IMR-90 (cell line): Measurements from ENCODE around the gene TMEM120A. TPM values are rescaled to one million over a fixed set of nuclear protein-coding genes. Genes with fewer than 3 reads are reported as not detected.
A peak's percentile ranks its signal among the peaks of the same experiment; 100 is the strongest.

Source experiments
- ATAC-seq: fragments of 200-7000 bp; cut with Tn5 transposase; 2 replicates; pipeline ENCODE4 v1.9.1; 2020; ENCODE audit warnings: low read depth, mild to moderate bottlenecking, moderate library complexity
- Bru-seq: library from RNA; stranded (reverse); fragments of 400-500 nt; gene quantifications from one replicate; lab custom pipeline; 2021; lab: Mats Ljungman, UMichigan
- BruChase-seq, 2 experiments: library from RNA; stranded (reverse); fragments of 400-500 nt; gene quantifications; one replicate each; lab custom pipeline; 2021; lab: Mats Ljungman, UMichigan
- BruUV-seq: library from RNA; stranded (reverse); fragments of 400-500 nt; replicated peaks from 2 replicates; lab custom pipeline; 2021; lab: Mats Ljungman, UMichigan
- CTCF ChIA-PET: fragments of 300-600 bp; formaldehyde crosslinking; extraction: SDS; loops from one replicate; lab custom pipeline; 2021; ENCODE audit warnings: antibody characterized with exemption; lab: Yijun Ruan, JAX
- POLR2A ChIA-PET: fragments of 300-600 bp; sonication (Branson Sonifier 250); formaldehyde crosslinking; loops from one replicate; lab custom pipeline; 2022; ENCODE audit warnings: antibody characterized with exemption; ENCODE audit not compliant: unreplicated experiment; lab: Charles Lee
- DNase-seq: peaks from one replicate; pipeline ENCODE4 v3.0.0; 2013
- H2AFZ ChIP-seq: replicated peaks from 2 replicates; pipeline ENCODE3; 2013; ENCODE audit warnings: low read length, mild to moderate bottlenecking; ENCODE audit not compliant: poor library complexity
- H2AK5ac ChIP-seq: 2 replicates; pipeline ENCODE4 v1.6.1; 2013; ENCODE audit warnings: low read depth, low read length, inconsistent platforms
- H2AK9ac ChIP-seq: replicated peaks from 2 replicates; pipeline ENCODE3; 2013; ENCODE audit warnings: mild to moderate bottlenecking, low read depth, low read length, moderate library complexity; ENCODE audit not compliant: poor library complexity
- H2BK120ac ChIP-seq: 2 replicates; pipeline ENCODE4 v1.6.1; 2013; ENCODE audit warnings: low read depth, low read length, inconsistent platforms
- H2BK15ac ChIP-seq: 3 replicates; pipeline ENCODE4 v1.6.1; 2013; ENCODE audit warnings: low read depth, low read length, inconsistent platforms
- H2BK20ac ChIP-seq: 2 replicates; pipeline ENCODE4 v1.6.1; 2013; ENCODE audit warnings: low read depth, mild to moderate bottlenecking, inconsistent platforms, low read length, moderate library complexity
- H2BK5ac ChIP-seq: 2 replicates; pipeline ENCODE4 v1.6.1; 2013; ENCODE audit warnings: mild to moderate bottlenecking, low read depth, low read length, inconsistent platforms; ENCODE audit not compliant: poor library complexity, severe bottlenecking
- H3K14ac ChIP-seq: replicated peaks from 2 replicates; pipeline ENCODE4 v1.6.1; 2013; ENCODE audit warnings: low read depth, low read length, inconsistent platforms
- H3K18ac ChIP-seq: 2 replicates; pipeline ENCODE4 v1.6.1; 2013; ENCODE audit warnings: low read depth, low read length, control low read depth
- H3K23ac ChIP-seq: 2 replicates; pipeline ENCODE4 v1.6.1; 2013; ENCODE audit warnings: low read depth, low read length, inconsistent platforms
- H3K27ac ChIP-seq: 2 replicates; pipeline ENCODE4 v1.5.1; 2013; ENCODE audit warnings: mild to moderate bottlenecking, control low read depth, low read length; ENCODE audit not compliant: insufficient read depth
- H3K27me3 ChIP-seq: 2 replicates; pipeline ENCODE4 v1.6.1; 2013; ENCODE audit warnings: low read length; ENCODE audit not compliant: control insufficient read depth, insufficient read depth
- H3K36me3 ChIP-seq: 2 replicates; pipeline ENCODE4 v1.6.1; 2013; ENCODE audit warnings: low read length, mixed read lengths; ENCODE audit not compliant: control insufficient read depth, insufficient read depth
- H3K4ac ChIP-seq: 2 replicates; pipeline ENCODE4 v1.6.1; 2013; ENCODE audit warnings: low read depth, low read length, inconsistent platforms
- H3K4me1 ChIP-seq: 2 replicates; pipeline ENCODE4 v1.6.1; 2013; ENCODE audit warnings: low read length, mixed read lengths; ENCODE audit not compliant: control insufficient read depth, insufficient read depth
- H3K4me2 ChIP-seq: 2 replicates; pipeline ENCODE4 v1.6.1; 2013; ENCODE audit warnings: low read depth, mild to moderate bottlenecking, control low read depth, low read length, moderate library complexity
- H3K4me3 ChIP-seq: 2 replicates; pipeline ENCODE4 v1.5.1; 2013; ENCODE audit warnings: low read depth, mild to moderate bottlenecking, control low read depth, low read length, moderate library complexity; ENCODE audit not compliant: insufficient read depth
- H3K56ac ChIP-seq: 2 replicates; pipeline ENCODE4 v1.6.1; 2013; ENCODE audit warnings: low read length, inconsistent platforms; ENCODE audit not compliant: insufficient read depth; ENCODE audit errors: extremely low read depth
- H3K79me1 ChIP-seq, 2 experiments: 2 replicates each; pipeline ENCODE4 v1.6.1; 2013; ENCODE audit warnings: low read length in 2 of 2, inconsistent platforms in 1 of 2, low read depth in 1 of 2
- H3K9ac ChIP-seq: 2 replicates; pipeline ENCODE4 v1.6.1; 2013; ENCODE audit warnings: low read depth, low read length, control low read depth
- H3K9me1 ChIP-seq: 2 replicates; pipeline ENCODE4 v1.6.1; 2013; ENCODE audit warnings: low read length, inconsistent platforms; ENCODE audit not compliant: insufficient read depth
- H3K9me3 ChIP-seq: 2 replicates; pipeline ENCODE4 v1.6.1; 2013; ENCODE audit warnings: low read length; ENCODE audit not compliant: control insufficient read depth, insufficient read depth
- H4K20me1 ChIP-seq: 2 replicates; pipeline ENCODE4 v1.6.1; 2013; ENCODE audit warnings: low read length, inconsistent platforms; ENCODE audit not compliant: insufficient read depth
- H4K5ac ChIP-seq: 2 replicates; pipeline ENCODE4 v1.6.1; 2013; ENCODE audit warnings: mild to moderate bottlenecking, low read depth, low read length, control low read depth
- H4K8ac ChIP-seq, 2 experiments: 2 replicates each; pipeline ENCODE4 v1.6.1; 2013; ENCODE audit warnings: low read depth in 2 of 2, low read length in 2 of 2, control low read depth in 1 of 2, inconsistent platforms in 1 of 2
- H4K91ac ChIP-seq: 2 replicates; pipeline ENCODE4 v1.6.1; 2013; ENCODE audit warnings: low read depth, low read length, inconsistent platforms; ENCODE audit not compliant: insufficient read depth
- BHLHE40 ChIP-seq: fragments of 150-350 bp; IDR thresholded peaks from 2 replicates; pipeline ENCODE4 v1.6.1; 2016; ENCODE audit warnings: mild to moderate bottlenecking, low read depth, low read length
- CEBPB ChIP-seq: IDR thresholded peaks from 2 replicates; pipeline ENCODE4 v1.6.1; 2012; ENCODE audit warnings: low read depth, low read length, improper control_type of control experiment
- CHD1 ChIP-seq: IDR thresholded peaks from 2 replicates; pipeline ENCODE4 v1.6.1; 2012; ENCODE audit warnings: low read depth, low read length, improper control_type of control experiment
- FOS ChIP-seq: fragments of 150-350 bp; IDR thresholded peaks from 2 replicates; pipeline ENCODE4 v1.6.1; 2016; ENCODE audit warnings: low read depth, low read length
- MAFK ChIP-seq: IDR thresholded peaks from 2 replicates; pipeline ENCODE4 v1.6.1; 2012; ENCODE audit warnings: low read depth, low read length, improper control_type of control experiment
- MAZ ChIP-seq: IDR thresholded peaks from 2 replicates; pipeline ENCODE4 v1.6.1; 2012; ENCODE audit warnings: low read depth, mild to moderate bottlenecking, low read length, improper control_type of control experiment, moderate library complexity, borderline replicate concordance
- POLR2A ChIP-seq: IDR thresholded peaks from 2 replicates; pipeline ENCODE4 v1.6.1; 2012; ENCODE audit warnings: mild to moderate bottlenecking, low read depth, low read length
- RAD21 ChIP-seq: IDR thresholded peaks from 2 replicates; pipeline ENCODE4 v1.6.1; 2012; ENCODE audit warnings: low read length, improper control_type of control experiment
- RCOR1 ChIP-seq: IDR thresholded peaks from 2 replicates; pipeline ENCODE4 v1.6.1; 2012; ENCODE audit warnings: mild to moderate bottlenecking, low read length, improper control_type of control experiment; ENCODE audit not compliant: insufficient replicate concordance
- SMC3 ChIP-seq: fragments of 150-350 bp; IDR thresholded peaks from 2 replicates; pipeline ENCODE4 v1.6.1; 2016; ENCODE audit warnings: low read depth, mild to moderate bottlenecking, antibody characterized with exemption, low read length, moderate library complexity
- WGBS, 2 experiments: methylation state at CpG; one replicate each; pipeline versions ENCODE4 v1.1.5 to v1.1.7; 2013; ENCODE audit warnings: missing lambda C conversion rate in 2 of 2; ENCODE audit not compliant: insufficient read length in 1 of 2; ENCODE audit errors: extremely low coverage in 2 of 2; 5-methylcytosine and 5-hydroxymethylcytosine counted together
- dilution Hi-C: fragments of 300-500 bp; cut with HindIII; formaldehyde crosslinking; loops from one replicate; pipeline ENCODE4 v1.14.3; 2018; ENCODE audit warnings: low sequenced_read_pairs; ENCODE audit not compliant: unreplicated experiment
- in situ Hi-C: fragments of 300-500 bp; cut with MboI; formaldehyde crosslinking; loops from 3 replicates; pipeline ENCODE4 v1.14.3; 2019; ENCODE audit warnings: low sequenced_read_pairs, inconsistent platforms, mixed read lengths
- intact Hi-C: fragments of 100-400 bp; cut with micrococcal nuclease; formaldehyde crosslinking; loops from 2 replicates; pipeline ENCODE4 v1.10.0; 2022
- long read RNA-seq: library from polyadenylated mRNA; unstranded; transcript quantifications from one replicate; pipeline ENCODE4 v2.0.0, GENCODE V29; 2021; ENCODE audit not compliant: unreplicated experiment
- polyA plus RNA-seq, 3 experiments: library from polyadenylated mRNA; depleted of rRNA; stranded (reverse); fragments of >200 nt; gene quantifications; 2 replicates each; pipeline ENCODE4 v1.2.3, GENCODE V29; 2012; ENCODE audit warnings: low replicate concordance in 1 of 3
- total RNA-seq: library from RNA; depleted of rRNA; stranded (reverse); fragments of >200 nt; gene quantifications from 2 replicates; pipeline ENCODE4 v1.2.3, GENCODE V29; 2012; rRNA removed
- TF ChIP-seq, protein P1 (sequence below): conservative IDR thresholded peaks from 2 replicates; pipeline ENCODE4 v1.5.1; 2012; ENCODE audit warnings: mild to moderate bottlenecking, low read depth, low read length, improper control_type of control experiment
- TF ChIP-seq, protein P2 (sequence below): fragments of 150-350 bp; IDR thresholded peaks from 2 replicates; pipeline ENCODE4 v1.6.1; 2016; ENCODE audit warnings: low read depth, mild to moderate bottlenecking, low read length, moderate library complexity, borderline replicate concordance

Gene TMEM120A
- total RNA-seq (23.1 and 32.1 TPM in 2 replicates), polyA plus RNA-seq (2012; rRNA removed) (33.8 and 39.3 TPM in 2 replicates), Bru-seq, nascent RNA (percentile 58 among the genes with signal in this experiment), BruChase-seq, experiment 1, labeled RNA remaining after a 6-hour chase (percentile 66 among the genes with signal in this experiment), BruChase-seq, experiment 2, labeled RNA remaining after a 2-hour chase (percentile 60 among the genes with signal in this experiment)
- polyA plus RNA-seq (2012; cell fraction: cytosol; rRNA removed) = 13.7 and 39.5 TPM in 2 replicates
- polyA plus RNA-seq (2012; cell fraction: nucleus; rRNA removed; ENCODE audit: low replicate concordance) = 76.5 and 138 TPM in 2 replicates
- long read RNA-seq, transcript TMEM120A-214 (12 exons, 1,456 nt) = major isoform, 18 of 37 reads
- long read RNA-seq, partial matches to known transcripts = 3 of 37 reads
- long read RNA-seq, other reads (novel, unspliced or antisense) = 10 of 37 reads

DNA sequence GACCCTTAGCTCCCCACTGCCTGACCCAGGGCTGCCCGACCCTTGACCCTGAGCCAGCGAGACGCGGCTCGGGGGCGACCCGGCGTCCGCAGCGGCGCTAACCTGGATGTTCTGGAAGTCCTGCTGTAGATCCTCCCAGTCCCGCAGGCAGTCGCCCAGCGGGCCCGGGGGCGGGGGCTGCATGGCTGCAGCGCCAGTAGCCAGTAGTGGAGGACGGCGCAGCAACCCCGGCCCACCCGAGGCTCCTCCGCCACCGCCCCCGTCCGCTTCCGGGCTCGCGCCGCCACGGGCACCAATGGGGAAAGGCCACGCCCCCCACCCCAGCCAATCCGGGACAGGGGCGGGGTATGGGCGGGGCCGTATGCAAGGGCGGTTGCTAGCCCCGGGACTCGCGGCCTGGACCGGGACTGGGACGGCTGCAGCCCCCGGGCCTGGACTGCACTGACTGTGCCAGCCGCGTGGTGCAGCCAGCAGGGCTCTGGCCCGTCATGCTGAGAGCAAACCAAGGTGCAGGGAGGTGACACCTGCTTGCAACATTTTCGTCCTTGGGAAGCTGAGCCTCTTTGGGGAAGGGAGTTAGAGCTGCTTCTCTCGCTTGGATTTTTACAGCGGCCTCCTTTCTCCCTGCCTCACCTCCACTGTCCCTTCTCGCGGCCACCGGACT is at the start of gene TMEM120A:
Gene TMEM120A (minus strand): TSS at position 208 of the 664 bp plus-strand sequence. CDS start 25 bp downstream, at position 183.
- Histone ChIP-seq H3K56ac (peak within 1 kb of the TSS; percentile 77), H3K18ac (no peak within 1 kb of the TSS; the same call in 1 of the 2 replicates), H2BK15ac (peak within 1 kb of the TSS; percentile 74; the same call in 1 of the 3 replicates), H2AFZ (peak within 1 kb of the TSS; percentile 100), H3K23ac (peak within 1 kb of the TSS; percentile 52), H2AK5ac (peak within 1 kb of the TSS; percentile 85), H4K8ac (peak within 1 kb of the TSS; percentile 74 to 90), H3K4me1 (peaks cover 15% of the 10 kb centered on the region), H4K91ac (peak within 1 kb of the TSS; percentile 96), H2BK20ac (0 out of 2 replicates have a peak within 1 kb of the TSS, but pooled peaks have one; percentile 1), H3K4ac (peak within 1 kb of the TSS; percentile 91), H2AK9ac (peak within 1 kb of the TSS; percentile 98), H3K14ac (peak within 1 kb of the TSS; percentile 89), H3K9ac (peak within 1 kb of the TSS; percentile 94), H2BK5ac (peak within 1 kb of the TSS; percentile 86), H3K27ac (peak within 1 kb of the TSS; percentile 67), H3K9me3 (no peaks in the 10 kb centered on the region), H3K36me3 (peaks cover 8% of the 10 kb centered on the region; the same call in 1 of the 2 replicates), H3K27me3 (no peaks in the 10 kb centered on the region), H3K4me2 (peak within 1 kb of the TSS; percentile 100), H3K79me1 (peaks cover 4 to 22% of the 10 kb centered on the region in 2 experiments; a peak in 3 of 4 replicates), H3K9me1 (peaks cover 6% of the 10 kb centered on the region; the same call in 1 of the 2 replicates), H4K5ac (peak within 1 kb of the TSS; percentile 92), H2BK120ac (peak within 1 kb of the TSS; percentile 52), H3K4me3 (peak within 1 kb of the TSS; percentile 70), H4K20me1 (no peaks in the 10 kb centered on the region)
- peak; percentile 95 for ATAC-seq
- DNase-seq = peak; percentile 87
- dilution Hi-C loops = no loop called here
- in situ Hi-C loops = no loop called here
- ChIA-PET POLR2A (interaction anchor here (0.5 kb wide), 1 partner anchor 32 kb away, joined by 5 read pairs; no protein-coding TSS in a partner anchor), CTCF (interaction anchor here (0.6 kb wide), 1 partner anchor 218 kb away, joined by 6 read pairs; no protein-coding TSS in a partner anchor)
- 0% methylated on average over 20 of the region's 51 CpGs; no CpG with 5 or more reads in 1 of the 2 experiments for WGBS, 2 experiments
- no TSS peak for BruUV-seq
- intact Hi-C loops = no loop called here
- TF ChIP-seq CEBPB = no peak
- peak; percentile 69 for TF ChIP-seq POLR2A
- TF ChIP-seq MAZ = peak; percentile 93
- TF ChIP-seq MAFK = no peak
- TF ChIP-seq SMC3 = no peak
- no peak for TF ChIP-seq CHD1
- TF ChIP-seq FOS = no peak
- no peak for TF ChIP-seq BHLHE40
- TF ChIP-seq, protein P1, sequence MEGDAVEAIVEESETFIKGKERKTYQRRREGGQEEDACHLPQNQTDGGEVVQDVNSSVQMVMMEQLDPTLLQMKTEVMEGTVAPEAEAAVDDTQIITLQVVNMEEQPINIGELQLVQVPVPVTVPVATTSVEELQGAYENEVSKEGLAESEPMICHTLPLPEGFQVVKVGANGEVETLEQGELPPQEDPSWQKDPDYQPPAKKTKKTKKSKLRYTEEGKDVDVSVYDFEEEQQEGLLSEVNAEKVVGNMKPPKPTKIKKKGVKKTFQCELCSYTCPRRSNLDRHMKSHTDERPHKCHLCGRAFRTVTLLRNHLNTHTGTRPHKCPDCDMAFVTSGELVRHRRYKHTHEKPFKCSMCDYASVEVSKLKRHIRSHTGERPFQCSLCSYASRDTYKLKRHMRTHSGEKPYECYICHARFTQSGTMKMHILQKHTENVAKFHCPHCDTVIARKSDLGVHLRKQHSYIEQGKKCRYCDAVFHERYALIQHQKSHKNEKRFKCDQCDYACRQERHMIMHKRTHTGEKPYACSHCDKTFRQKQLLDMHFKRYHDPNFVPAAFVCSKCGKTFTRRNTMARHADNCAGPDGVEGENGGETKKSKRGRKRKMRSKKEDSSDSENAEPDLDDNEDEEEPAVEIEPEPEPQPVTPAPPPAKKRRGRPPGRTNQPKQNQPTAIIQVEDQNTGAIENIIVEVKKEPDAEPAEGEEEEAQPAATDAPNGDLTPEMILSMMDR = peak; percentile 20; the same call in 1 of the 2 replicates
- no peak for TF ChIP-seq RCOR1
- peak; percentile 28 for TF ChIP-seq RAD21
- TF ChIP-seq, protein P2, sequence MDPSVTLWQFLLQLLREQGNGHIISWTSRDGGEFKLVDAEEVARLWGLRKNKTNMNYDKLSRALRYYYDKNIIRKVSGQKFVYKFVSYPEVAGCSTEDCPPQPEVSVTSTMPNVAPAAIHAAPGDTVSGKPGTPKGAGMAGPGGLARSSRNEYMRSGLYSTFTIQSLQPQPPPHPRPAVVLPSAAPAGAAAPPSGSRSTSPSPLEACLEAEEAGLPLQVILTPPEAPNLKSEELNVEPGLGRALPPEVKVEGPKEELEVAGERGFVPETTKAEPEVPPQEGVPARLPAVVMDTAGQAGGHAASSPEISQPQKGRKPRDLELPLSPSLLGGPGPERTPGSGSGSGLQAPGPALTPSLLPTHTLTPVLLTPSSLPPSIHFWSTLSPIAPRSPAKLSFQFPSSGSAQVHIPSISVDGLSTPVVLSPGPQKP = no peak
